Esophagus squamous epithelium (tissue), 4 donors: Measurements from ENCODE around the gene GYG2.

Source experiments
- POLR2A ChIP-seq, 4 donors: fragments of 450-650 bp; IDR thresholded peaks; one replicate each; pipeline ENCODE4 v1.6.1; 2017; ENCODE audit warnings: antibody characterized with exemption in 4 of 4, mild to moderate bottlenecking in 4 of 4, moderate library complexity in 3 of 4
- TF ChIP-seq, protein P1 (sequence below), 6 experiments: fragments of 450-650 bp in 4 of 6; fragments of 200-600 bp in 2 of 6; sonication (generic) in 2 of 6; IDR thresholded peaks; one replicate each; pipeline ENCODE4 v1.5.1; 2016 to 2019; ENCODE audit warnings: antibody characterized with exemption in 6 of 6, mild to moderate bottlenecking in 4 of 6, moderate library complexity in 4 of 6

DNA sequence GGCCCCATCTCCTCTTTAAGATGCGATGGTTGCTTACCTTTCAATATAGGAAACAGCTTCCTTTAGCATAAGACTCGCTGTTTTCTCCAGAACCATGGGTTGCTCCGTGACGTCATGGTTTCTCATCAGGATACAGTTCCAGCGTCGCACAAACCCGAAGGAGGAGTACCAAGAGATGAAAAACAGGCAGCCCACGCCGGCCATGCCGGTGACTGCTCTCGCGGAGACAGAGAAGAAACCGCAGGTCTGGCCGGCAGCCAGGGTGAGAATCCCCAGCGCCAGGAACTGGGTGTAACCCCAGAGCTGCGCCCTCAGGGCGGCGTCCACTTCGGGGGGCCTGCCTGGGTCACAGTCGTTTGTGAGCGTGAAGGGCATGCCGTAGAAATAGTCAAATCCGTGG, 89.0 kb downstream of the GYG2 start:
- TF ChIP-seq, protein P1, sequence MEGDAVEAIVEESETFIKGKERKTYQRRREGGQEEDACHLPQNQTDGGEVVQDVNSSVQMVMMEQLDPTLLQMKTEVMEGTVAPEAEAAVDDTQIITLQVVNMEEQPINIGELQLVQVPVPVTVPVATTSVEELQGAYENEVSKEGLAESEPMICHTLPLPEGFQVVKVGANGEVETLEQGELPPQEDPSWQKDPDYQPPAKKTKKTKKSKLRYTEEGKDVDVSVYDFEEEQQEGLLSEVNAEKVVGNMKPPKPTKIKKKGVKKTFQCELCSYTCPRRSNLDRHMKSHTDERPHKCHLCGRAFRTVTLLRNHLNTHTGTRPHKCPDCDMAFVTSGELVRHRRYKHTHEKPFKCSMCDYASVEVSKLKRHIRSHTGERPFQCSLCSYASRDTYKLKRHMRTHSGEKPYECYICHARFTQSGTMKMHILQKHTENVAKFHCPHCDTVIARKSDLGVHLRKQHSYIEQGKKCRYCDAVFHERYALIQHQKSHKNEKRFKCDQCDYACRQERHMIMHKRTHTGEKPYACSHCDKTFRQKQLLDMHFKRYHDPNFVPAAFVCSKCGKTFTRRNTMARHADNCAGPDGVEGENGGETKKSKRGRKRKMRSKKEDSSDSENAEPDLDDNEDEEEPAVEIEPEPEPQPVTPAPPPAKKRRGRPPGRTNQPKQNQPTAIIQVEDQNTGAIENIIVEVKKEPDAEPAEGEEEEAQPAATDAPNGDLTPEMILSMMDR (IDR thresholded peaks at IDR 0.05), result no peak
- no peak for TF ChIP-seq POLR2A (IDR thresholded peaks at IDR 0.05)
